CD4-positive, alpha-beta T cell treated with Interleukin-21 for 1 hour (primary cell): ENCODE measurements around the gene MTRFR.

Experiments
- DNase-seq: peaks from one replicate; pipeline ENCODE4 v3.0.0-alpha.2; 2020

MTRFR gene

DNA sequence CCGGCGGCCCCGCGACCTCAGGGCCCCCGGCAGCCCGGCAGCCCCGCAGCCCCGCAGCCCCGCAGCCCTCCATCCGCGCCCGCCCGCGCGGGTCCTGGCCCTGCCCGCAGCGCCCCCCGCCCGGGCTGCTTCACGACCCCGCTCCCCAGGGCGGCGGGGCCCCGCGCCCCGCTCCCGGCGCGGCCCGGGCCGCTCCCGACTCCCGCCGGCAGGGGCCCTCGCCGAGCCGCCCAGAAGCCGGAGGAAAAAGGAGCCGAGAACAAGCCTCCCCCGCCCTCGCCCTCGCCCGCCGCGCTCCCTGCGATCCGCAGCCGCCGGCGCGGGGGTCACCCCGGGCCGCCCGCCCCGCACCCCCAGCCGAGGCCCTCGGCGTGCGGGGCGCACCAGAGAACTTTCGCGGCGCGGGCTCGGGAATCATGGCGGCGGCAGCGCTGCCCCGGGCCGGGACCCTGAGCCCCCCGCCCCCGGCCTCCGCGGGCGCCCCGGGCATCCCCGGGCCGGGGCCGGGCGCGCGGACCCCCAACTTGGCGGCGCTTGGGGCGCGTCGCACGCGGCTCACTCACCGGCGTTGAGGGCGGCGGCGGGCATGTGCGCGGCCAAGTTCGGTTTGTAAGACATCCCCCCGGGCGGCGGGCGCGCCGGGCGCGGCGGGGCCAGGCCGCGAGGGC lies 37.9 kb downstream of the MTRFR start:
- peak; percentile 76 for DNase-seq

GRCh38 chr12:123273166-123273565 lies 39.9 kb downstream of the MTRFR start:
- no peak for DNase-seq

- no peak for DNase-seq
Observed at GRCh38 chr12:123278101-123278627, 44.9 kb downstream of the MTRFR start.

DNA sequence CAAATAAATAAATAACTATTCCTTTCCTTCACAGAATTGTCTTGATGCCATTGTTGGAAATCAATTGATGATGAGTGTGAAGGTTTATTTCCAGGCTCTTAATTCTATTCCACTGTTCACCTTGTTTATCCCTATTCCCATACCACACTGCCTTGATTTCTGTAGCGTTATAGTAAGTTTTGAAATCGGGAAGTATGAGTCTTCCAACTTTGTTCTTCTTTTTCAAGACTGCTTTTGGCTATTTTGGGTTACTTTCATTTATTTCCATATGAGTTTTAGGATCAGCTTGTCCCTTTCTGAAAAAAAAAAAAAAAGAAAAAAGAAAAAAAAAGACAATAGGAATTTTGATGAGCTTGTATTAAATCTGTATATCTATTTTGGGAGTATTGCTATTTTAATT lies 47.7 kb downstream of the MTRFR start:
- no peak for DNase-seq

DNA sequence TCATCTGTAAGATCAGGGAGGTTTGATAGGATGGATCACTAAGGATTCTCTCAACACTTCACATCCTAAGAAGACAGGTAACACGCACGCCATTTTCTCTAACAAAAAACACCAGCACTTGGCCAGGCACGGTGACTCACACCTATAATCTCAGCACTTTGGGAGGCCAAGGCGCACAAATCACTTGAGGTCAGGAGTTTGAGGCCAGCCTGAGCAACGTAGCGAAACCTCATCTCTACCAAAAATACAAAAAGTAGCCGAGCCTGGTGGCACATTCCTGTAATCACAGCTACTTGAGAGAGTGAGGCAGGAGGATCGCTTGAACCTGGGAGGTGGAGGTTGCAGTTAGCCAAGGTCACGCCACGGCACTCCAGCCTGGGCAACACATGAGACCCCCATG lies 48.9 kb downstream of the MTRFR start:
- DNase-seq: no peak

- no peak for DNase-seq
Observed at GRCh38 chr12:123283461-123283860, 50.2 kb downstream of the MTRFR start.

- no peak for DNase-seq
Observed at GRCh38 chr12:123284669-123285068, 51.4 kb downstream of the MTRFR start.

GRCh38 chr12:123286652-123287373 lies 53.6 kb downstream of the MTRFR start:
- DNase-seq: no peak

GRCh38 chr12:123288751-123289346 lies 55.6 kb downstream of the MTRFR start:
- DNase-seq: no peak

GRCh38 chr12:123289911-123290310 lies 56.7 kb downstream of the MTRFR start:
- no peak for DNase-seq

- no peak for DNase-seq
Observed at GRCh38 chr12:123293178-123293760, 60.0 kb downstream of the MTRFR start.

DNA sequence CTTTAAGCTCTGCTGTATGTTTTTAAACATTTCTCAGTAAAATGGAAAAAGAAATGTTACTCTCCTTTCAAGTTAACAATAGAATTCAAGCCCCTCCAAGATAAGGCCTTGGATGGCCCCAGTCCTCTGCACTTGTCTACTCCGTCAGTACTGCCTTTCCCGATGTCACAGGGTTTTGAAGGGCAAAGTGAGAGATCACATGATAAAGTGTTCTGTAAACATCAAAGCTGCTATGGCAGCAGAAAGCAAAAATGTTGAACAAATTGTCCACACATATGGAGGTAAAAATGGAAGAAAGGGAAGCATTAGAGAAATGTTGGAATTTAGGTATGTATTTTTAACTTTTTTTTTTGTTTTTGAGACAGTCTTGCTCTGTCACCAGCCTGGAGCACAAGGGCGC lies 71.9 kb downstream of the MTRFR start:
- DNase-seq: no peak

DNA sequence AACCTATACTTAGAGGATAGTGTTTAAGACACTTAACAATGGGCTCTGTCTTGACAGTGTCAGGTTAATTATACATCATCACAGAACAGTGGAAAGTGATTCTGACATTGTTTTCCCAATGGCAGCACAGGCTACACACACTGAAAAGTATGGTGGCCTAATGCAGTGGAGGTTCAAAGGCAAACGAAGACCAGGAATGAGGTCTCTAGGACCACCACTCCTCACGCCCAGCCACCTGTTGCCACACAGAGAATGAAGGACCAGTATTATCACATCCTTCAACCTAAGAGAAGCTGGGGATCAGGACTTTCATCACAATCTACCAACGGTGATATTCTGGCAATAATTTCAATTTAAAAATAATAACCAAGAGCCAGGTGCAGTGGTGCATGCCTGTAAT lies 73.0 kb downstream of the MTRFR start:
- DNase-seq: no peak
